Stimulated activated naive CD4-positive, alpha-beta T cell treated with Interleukin-2 at 50 U/mL for 16 hours (primary cell): ENCODE data around the gene ATP13A4.

ENCODE experiments used
- DNase-seq: peaks from one replicate; lab custom pipeline; 2025; lab: John Stamatoyannopoulos, UW

ATP13A4 gene

GRCh38 chr3:193391902-193392301 lies 162.8 kb downstream of the ATP13A4 start:
- DNase-seq, result no peak

GRCh38 chr3:193389335-193389734 lies 165.4 kb downstream of the ATP13A4 start:
- no peak for DNase-seq

- DNase-seq, result no peak
Observed at GRCh38 chr3:193388361-193388760, 166.3 kb downstream of the ATP13A4 start.

- no peak for DNase-seq
Observed at GRCh38 chr3:193387596-193387995, 167.1 kb downstream of the ATP13A4 start.

GRCh38 chr3:193378706-193379105 lies 176.0 kb downstream of the ATP13A4 start, which contains the start of gene ATP13A5:
Gene ATP13A5 (minus strand): TSS chr3:193378753. CDS start chr3:193378725, 28 bp downstream.
- no peak for DNase-seq

- no peak for DNase-seq
Observed at GRCh38 chr3:193377591-193377990, 177.1 kb downstream of the ATP13A4 start.

GRCh38 chr3:193375614-193376013 lies 179.1 kb downstream of the ATP13A4 start:
- no peak for DNase-seq

GRCh38 chr3:193372783-193373182 lies 181.9 kb downstream of the ATP13A4 start:
- DNase-seq, result no peak

GRCh38 chr3:193367868-193368267 lies 186.8 kb downstream of the ATP13A4 start:
- DNase-seq, result no peak

GRCh38 chr3:193357291-193357690 lies 197.4 kb downstream of the ATP13A4 start:
- no peak for DNase-seq

GRCh38 chr3:193354423-193354822 lies 200.3 kb downstream of the ATP13A4 start:
- DNase-seq, result no peak
